ENCODE results near the gene APOBEC3F.
"Not testable (repeated sequence)": the region's sequence is repeated elsewhere in the genome, so short reads cannot be mapped to it uniquely, and the experiment has no call there.

The APOBEC3F gene

GRCh38 chr22:39028281-39028680, 12.4 kb upstream of the APOBEC3F start:
- DNase-seq = no peak

DNA sequence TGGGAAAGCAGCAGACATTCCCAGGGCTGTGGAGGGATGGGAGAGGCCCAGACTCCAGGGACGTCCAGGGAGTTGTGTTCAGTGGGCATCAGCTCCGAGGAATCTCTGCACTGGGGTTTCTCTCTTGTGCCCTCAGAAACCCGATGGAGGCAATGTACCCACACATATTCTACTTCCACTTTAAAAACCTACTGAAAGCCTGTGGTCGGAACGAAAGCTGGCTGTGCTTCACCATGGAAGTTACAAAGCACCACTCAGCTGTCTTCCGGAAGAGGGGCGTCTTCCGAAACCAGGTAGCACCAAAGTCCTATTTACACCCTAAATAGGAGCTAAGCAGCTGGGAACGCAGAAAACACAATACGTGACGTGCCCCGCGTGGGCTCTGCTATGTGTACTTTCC, 11.4 kb upstream of the APOBEC3F start:
- DNase-seq = no peak

GRCh38 chr22:39030705-39031104, 10.0 kb upstream of the APOBEC3F start:
- DNase-seq = no peak

DNA sequence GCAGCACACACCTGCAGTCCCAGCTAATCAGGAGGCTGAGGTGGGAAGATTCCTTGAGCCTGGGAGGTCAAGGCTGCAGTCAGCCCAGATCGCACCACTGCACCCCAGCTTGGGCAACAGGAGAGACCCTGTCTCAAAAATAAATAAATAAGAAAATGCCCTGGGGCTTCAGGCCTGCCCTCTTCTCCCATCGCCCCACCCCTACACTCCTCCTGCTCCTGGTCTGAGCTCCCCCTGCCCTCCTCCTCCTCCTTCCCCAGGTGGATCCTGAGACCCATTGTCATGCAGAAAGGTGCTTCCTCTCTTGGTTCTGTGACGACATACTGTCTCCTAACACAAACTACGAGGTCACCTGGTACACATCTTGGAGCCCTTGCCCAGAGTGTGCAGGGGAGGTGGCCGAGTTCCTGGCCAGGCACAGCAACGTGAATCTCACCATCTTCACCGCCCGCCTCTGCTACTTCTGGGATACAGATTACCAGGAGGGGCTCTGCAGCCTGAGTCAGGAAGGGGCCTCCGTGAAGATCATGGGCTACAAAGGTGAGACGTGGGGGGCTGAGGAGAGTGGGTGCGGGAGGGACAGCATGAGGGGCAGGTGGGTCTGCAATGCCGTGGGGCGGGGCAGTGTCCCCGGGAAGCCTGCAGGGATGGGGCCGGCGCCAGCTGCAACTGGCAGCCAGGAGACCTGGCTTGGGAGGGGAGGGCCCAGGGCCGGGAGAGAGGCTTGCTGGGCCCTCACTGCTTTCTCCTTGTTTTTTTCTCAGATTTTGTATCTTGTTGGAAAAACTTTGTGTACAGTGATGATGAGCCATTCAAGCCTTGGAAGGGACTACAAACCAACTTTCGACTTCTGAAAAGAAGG, 9.0 kb upstream of the APOBEC3F start:
- not testable (repeated sequence) for DNase-seq

- DNase-seq = not testable (repeated sequence)
Observed at GRCh38 chr22:39037071-39037470, 3.6 kb upstream of the APOBEC3F start.

DNA sequence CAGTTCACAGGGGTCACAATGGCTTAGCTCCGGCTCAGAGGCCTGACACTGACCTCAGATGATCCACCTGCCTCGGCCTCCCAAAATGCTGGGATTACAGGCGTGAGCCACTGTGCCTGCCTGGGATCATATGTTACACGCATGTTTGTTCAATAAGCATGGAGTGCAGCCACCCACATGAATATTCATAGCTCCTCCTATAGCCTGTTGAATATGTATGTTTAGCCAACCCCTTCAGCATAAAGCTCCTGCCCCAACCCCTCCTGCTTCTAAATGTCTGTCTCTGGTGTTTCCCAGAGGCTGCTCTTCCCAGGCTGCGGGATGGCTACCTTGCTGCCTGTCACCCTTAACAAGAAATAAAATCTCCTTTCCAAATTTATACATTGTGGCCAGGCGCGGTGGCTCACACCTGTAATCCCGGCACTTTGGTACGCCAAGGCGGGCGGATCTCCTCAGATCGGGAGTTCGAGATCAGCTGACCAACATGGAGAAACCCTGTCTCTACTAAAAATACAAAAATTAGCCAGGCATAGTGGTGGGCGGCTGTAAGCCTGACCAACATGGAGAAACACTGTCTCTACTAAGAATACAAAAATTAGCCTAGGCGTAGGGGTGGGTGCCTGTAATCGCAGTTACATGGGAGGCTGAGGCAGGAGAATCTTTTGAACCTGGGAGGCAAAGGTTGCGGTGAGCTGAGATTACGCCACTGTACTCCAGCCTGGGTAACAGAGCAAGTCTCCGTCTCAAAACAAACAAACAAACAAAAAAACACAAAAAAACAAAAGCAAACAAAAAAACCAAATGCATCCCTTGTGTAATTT, 1.1 kb upstream of the APOBEC3F start:
- no peak for DNase-seq

- not testable (repeated sequence) for DNase-seq
Observed at GRCh38 chr22:39040155-39040537, 518 bp upstream of the APOBEC3F start.

- DNase-seq = no peak
Observed at GRCh38 chr22:39041908-39042307, 1.2 kb downstream of the APOBEC3F start.

GRCh38 chr22:39043063-39043462, 2.4 kb downstream of the APOBEC3F start:
- DNase-seq = not testable (repeated sequence)

- not testable (repeated sequence) for DNase-seq
Observed at GRCh38 chr22:39045136-39045535, 4.5 kb downstream of the APOBEC3F start.

- DNase-seq = not testable (repeated sequence)
Observed at GRCh38 chr22:39049486-39049885, 8.8 kb downstream of the APOBEC3F start.

GRCh38 chr22:39051844-39052495, 11.3 kb downstream of the APOBEC3F start:
- not testable (repeated sequence) for DNase-seq

- DNase-seq = no peak
Observed at GRCh38 chr22:39055658-39056057, 15.0 kb downstream of the APOBEC3F start.

- not testable (repeated sequence) for DNase-seq
Observed at GRCh38 chr22:39061290-39061689, 20.6 kb downstream of the APOBEC3F start.

GRCh38 chr22:39061951-39062350, 21.3 kb downstream of the APOBEC3F start:
- not testable (repeated sequence) for DNase-seq

DNA sequence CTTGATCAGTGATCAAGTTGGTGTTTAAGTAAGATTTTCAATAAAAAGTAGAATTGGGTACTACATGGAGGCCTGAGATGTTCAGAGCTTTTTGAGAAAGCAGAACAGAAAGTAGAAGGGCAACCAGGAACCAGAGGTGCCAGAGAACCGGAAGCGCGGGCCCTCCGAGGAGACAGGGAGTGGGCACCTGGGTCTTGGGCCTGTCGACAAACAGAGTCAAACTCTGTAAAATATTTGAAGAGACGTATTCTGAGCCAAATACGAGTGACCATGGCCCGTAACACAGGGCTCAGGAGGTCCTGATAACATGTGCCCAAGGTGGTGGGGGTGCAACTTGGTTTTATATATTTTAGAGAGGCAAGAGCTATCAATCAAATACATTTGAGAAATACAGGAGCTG, 23.2 kb downstream of the APOBEC3F start:
- DNase-seq = not testable (repeated sequence)

DNA sequence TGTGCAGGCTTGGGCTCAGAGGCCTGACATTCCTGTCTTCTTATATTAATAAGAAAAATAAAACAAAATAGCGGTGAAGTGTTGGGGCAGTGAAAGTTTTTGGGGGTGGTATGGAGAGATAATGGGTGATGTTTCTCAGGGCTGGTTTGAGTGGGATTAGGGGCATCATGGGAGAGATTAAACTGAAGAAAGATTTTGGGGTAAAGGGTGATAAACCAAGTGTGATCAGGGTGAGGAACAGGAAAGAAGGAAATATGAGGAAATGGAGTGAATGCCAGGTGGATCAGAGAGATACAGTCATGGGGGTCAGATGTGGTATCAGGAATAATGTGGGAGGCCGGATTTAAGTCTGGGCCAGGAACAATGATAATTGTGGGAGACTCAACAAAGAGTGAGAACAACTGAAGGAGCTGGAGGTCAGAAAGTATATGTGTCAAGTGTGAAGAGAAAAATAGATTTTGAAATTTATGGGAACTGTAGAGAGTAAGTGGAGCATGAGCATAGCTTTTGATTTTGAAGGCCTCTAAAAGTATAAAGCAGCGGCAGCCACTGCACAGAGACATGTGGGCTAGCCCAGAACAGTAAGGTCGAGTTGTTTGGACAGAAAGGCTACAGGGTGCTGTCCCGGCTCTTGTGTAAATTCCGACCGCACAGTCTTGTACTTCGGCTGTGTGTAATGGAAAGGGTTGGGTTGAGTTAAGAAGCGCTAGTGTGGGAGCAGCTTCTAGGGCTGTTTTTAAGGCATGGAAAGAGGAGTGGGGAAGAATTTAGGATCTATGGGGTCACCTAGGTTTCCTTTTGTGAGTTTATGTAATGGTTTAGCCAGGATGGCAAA, 26.0 kb downstream of the APOBEC3F start:
- DNase-seq = not testable (repeated sequence)

GRCh38 chr22:39068033-39068785, 27.5 kb downstream of the APOBEC3F start:
- DNase-seq = no peak

GRCh38 chr22:39070186-39070585, 29.5 kb downstream of the APOBEC3F start:
- no peak for DNase-seq

GRCh38 chr22:39072581-39072981, 31.9 kb downstream of the APOBEC3F start:
- not testable (repeated sequence) for DNase-seq

GRCh38 chr22:39073981-39074380, 33.3 kb downstream of the APOBEC3F start:
- no peak for DNase-seq
